GM19240 (cell line): ENCODE results near the gene KCNH1.

Source experiments
- DNase-seq: peaks from one replicate; pipeline ENCODE4 v3.0.0; 2011; ENCODE audit warnings: low spot score; ENCODE audit not compliant: insufficient read length

The KCNH1 gene

DNA sequence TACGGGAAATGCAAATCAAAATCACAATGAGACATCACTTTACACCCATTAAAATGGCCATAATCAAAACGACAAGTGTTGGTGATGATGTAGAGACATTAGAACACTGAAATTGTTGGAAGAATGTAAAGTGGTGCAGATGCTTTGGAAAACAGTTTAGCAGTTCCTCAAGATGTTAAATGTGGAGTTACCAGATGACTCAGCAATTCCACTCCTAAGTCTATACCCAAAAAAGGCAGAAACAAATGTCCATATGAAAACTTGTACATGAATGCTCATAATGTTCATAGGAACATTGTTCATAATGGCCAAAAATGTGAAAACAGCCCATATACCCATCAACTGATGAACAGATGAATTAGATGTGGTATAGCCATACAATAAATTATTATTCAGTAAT lies 267.4 kb downstream of the KCNH1 start:
- no peak for DNase-seq

- DNase-seq = no peak
Observed at GRCh38 chr1:210857705-210858104, 276.2 kb downstream of the KCNH1 start.

DNA sequence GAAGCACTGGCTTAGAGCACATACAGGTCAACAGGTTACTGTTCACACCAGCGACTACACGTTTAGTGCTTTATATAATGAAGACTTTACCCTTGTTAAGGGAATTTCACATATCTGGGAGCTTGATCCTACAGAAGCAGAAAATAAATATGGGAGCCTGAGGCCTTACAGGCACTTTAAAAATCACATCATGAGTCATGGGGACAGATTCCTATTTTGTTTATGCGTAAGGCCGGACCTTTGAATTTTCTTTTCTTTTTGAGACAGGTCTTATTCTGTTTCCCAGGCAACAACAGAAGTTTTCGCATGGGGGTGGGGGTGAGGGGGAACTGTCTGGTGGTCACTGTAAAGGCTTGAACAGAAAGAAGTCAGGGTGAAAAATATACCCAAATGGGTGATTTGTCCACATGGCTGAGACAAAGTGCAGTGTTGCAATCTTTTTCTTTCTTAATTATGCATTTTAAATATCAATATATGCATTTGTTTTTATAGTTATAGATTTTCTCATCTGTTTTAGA lies 276.7 kb downstream of the KCNH1 start:
- no peak for DNase-seq

DNA sequence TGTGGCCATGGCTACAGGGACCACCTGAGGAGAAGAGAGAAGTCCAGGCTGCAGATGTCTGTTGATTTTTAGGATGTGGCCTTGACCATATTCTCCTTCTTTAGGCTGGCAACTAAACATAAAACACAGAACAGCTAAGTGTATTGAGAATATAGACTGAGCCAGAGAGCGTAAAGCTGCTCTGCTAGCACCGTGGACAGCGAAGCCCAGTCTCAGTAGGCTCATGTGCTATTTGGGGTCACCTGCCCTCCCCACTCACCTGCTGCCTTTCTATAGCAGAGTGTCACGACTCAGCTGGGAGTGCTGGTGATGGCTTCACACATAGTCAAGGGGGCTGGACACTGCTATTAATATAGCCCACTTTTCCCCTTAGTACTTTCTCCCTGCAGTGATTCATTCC lies 278.5 kb downstream of the KCNH1 start:
- DNase-seq = no peak

- DNase-seq = no peak
Observed at GRCh38 chr1:210853276-210853675, 280.7 kb downstream of the KCNH1 start.

DNA sequence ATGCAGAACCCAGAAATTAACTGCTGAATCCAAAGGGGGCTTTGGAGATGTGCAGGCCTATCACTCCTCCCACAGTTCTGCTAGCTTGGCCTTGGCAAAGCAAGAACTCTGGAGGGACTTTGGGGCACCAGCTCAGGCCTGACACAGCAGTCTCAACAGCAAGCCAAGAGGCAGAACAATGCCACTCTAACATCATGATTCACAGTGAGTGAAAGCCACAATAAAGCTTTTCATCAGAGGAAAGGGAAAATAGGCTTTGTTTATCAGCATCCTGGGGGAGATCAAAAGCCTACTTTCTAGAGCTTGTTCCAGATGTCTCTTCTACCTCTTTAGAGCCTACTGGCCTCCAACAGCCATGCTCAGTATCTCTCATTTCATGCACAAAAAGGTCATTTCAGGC lies 283.4 kb downstream of the KCNH1 start:
- DNase-seq = no peak

- no peak for DNase-seq
Observed at GRCh38 chr1:210848474-210848873, 285.5 kb downstream of the KCNH1 start.

DNA sequence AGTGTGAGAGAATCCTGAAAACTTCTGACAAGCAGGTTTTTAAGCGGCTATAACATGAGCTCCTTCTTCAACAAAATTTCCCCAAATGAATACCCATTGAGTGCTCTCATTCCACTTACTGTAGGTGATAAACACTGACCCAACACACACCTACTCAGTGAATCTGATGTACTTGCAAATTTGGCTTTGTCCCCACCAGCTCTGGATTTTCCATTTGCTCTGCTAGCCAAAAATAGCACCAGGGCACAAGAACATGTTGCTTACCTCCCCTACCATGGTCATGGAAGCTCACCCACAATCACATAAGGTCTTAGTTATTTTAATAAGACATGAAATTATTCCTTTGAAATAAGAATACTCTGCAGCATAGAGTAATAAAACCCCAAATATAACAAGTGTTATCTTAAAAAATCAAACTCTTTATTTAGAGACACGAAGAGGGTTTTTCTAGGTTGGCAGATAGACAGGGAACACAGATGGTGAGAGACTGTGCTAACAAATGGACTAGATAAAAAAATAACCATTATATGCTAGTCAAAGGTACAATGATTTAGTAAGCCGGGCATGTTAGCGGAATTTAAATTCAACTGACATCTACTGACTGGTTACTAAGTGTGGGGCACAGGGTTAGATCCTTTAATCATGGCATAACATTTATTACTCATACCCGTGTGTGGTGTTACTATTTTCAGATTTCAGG lies 291.9 kb downstream of the KCNH1 start:
- no peak for DNase-seq

DNA sequence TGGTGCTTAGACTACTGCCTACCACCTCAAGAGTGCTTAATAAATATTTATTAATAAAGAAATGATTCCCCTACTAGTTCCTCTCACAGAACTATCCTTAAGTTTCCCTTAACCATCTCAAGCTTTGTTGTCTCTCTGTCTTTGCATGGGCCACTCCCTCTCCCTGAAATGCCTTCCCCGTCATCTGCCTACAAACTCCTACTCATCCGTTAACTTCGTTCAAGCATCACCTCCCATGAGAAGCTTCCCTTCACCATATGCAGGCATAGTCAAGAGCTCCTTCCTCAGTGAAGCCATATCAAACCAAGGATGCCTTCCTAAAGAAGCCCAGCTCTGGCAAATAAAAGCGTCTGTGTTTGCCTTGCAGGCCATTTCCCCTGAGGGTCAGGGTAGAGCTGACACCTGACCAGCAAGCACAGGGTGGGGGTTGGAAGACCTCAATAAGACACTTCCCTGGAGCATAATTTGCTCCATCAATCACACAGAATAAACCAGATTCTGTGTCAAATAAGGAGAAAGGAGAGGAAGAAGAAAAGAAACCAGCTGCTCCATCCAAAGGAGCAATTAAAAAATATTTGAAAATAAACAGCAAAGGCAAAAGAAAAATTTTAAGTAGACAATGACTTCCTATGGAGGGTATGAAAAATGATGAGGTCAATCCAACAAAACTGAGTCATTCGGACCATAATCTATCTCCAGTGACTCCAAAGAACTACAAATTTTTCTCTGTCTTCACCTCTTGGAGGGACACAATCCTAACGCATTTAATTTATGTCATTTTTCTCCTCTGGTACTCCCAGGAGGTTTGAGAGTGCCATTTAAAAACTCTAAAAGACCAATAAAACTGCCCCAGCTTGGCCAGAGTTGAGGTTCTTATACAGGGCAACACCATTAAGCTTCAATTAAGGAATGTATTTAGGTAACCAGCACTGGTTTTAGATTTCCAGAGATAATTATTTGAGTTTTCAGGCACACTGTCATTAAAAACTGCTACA lies 303.6 kb downstream of the KCNH1 start:
- no peak for DNase-seq

DNA sequence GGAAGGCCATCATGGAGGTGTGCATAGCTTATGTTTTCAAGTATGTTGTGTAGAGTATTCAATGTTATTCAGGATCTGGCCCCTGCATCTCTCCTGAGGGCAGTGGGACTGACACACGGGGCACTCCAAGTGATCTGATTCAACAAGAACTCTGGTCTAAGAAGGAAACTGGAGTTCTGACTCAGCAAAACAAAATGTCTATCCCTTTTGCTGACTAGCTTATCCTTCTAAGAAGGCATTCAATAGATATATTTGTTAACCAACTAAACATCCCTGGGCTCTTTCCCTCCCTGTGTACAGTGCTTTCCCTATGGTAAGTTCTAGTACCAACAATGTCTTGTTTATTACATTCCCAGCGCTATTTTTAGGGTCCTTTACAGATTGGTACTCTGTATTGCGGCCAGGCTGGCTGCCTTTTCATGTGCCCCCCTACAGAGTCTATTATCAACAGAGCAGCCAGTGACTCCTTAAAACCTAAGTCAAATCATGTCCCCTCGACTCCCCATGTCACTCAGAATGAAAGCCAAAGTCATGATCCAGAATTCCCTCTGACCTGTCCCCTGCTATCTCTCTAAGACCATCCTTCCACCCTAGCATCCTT lies 304.9 kb downstream of the KCNH1 start:
- DNase-seq = no peak

DNA sequence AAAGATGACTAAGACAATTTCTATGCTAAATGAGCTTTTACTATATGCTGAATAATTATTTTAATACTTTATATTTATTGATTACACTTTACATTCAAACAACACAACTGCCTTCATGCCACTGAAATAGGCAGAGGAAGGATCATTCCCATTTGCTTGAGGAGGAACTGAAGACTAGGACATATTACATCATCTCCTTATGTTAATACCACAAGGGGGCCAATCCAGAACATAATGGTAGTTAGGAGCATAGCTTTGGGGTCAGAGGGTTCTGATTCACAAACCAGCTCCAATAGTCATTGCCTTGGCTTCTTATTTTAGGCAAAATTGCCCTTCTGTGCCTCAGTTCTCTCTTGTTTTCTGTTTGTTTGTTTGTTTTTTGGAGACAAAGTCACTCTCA lies 306.5 kb downstream of the KCNH1 start:
- DNase-seq = no peak

DNA sequence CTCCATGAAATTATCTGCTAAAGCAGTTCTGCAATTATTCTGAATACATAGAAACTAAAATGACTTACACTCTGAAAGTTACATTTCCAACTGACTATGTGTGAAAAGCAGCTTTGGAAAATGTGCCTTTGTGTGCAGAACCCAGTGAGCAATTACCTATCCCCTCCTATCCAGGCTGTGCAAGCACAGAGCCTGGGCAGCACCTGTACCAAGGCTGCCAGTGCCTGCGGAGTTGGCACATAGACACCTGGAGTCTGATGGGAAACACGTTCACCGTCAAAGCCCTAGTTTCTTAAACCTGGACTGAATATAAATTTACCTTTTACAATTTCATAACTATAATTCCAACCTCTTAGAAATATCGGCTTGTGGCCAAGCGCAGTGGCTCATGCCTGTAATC lies 307.3 kb downstream of the KCNH1 start:
- DNase-seq = no peak

DNA sequence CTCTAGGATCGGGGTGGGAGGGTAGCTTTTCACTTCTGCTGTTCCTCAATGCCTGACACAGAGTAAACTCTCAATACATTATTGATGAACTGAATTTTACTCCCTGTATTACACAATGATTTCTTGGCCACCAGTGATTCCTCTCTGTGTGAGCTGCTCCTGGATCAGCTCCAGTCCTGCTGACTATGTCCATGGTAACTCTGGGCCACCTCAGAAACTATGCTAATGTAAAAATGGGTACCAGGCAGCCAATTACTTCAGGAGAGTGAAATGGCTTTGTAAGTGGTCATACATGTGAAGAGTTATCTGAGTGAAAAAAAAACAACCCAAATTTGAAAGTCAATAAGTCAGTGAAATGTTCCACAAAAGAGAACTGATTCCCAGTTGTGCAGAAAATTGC lies 311.0 kb downstream of the KCNH1 start:
- DNase-seq = no peak

DNA sequence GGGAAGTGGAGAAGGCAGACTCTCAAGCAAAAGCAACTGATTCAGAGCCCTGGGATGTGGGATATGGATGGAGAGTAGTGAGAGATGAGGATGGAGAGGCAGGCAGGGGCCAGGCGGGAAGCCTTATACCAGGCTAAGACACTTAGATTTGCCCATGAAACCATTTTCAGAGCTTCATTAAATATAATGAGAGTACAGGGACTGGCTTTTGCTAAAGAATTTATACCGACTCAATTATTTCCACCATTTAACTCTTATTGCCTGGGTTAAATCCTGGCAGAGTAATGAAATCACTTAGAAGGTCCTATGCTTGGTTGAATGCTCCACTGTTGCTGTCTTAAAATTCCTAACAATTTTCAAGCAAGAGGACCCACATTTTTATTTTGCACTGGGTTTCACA lies 311.7 kb downstream of the KCNH1 start:
- DNase-seq = no peak

DNA sequence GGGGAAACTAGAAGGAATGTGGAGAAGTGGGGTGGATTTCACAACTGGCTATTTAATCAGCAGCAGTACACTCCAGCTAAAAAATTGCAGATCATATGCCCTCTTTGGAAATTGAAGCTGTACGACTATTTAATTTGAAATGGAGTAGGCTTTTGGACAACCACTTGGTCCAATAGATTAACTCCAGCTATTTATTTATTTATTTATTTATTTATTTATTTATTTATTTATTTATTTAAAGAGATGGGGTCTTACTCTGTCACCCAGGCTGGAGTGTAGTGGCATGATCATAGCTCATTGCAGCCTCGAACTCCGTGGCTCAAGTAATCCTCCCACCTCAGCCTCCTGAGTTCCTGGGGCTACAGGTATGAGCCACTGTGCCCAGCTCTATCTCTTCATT lies 312.3 kb downstream of the KCNH1 start:
- no peak for DNase-seq

DNA sequence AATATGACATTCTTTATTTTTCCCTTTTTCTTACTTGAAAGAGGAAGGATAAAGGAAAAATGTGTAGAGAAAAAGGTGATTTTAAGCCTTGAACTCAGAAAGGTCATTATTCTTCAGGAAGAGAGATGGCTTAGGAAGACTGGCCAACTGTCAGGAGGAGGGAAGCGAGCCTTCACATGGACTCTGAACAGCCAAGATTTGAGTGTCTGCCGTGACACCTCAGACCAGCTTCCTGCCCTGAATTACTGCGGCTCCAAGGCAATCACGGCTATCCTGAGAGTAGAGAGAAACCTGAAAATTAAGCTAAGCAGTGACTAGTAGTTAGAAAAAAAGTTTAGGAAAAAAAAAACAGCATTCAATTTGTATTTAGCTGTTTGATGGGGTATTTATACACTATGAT lies 314.7 kb downstream of the KCNH1 start:
- DNase-seq = no peak

DNA sequence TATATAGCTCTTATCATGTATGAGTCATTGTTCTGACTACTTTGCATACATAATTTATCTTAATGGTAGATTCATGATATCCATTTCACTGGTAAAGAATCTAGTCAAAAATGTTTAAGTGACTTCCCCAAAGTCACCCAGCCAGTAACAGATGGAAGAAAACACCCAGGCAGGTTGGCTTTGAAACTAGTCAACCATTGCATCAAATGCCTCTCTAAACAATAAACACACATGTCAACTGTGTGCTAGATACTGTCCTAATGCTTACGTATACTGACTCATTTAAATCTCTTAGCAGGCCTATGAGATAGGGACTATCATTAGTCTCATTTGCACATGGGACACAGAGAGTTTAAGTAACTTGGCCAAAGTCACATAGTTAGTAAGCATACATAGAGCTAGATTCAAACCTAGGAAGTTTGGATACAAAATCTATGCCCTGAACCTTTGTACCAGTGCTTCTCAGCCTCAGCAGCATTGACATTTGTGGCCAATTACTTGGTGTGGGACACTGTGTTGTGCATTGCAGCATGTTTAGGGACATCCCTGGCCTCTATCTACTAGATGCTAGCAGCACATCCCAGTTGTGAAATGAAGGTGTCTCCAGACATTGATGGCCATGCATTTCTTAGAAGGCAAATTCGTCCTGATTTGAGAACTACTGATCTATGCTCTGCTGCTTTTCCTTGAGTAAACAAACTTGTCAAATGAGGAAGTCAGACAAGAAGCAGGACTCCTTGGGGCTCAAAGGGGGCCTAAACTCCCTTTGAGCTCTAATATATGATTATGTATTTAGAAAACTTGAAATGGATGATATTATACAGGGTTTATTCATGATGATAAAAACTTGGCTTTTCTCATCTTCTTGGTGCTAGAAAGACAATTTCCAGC lies 316.3 kb downstream of the KCNH1 start:
- DNase-seq = no peak

- DNase-seq = no peak
Observed at GRCh38 chr1:210815641-210816550, 318.1 kb downstream of the KCNH1 start.

GRCh38 chr1:210814382-210815123 lies 319.4 kb downstream of the KCNH1 start:
- no peak for DNase-seq
